DND-41 (cell line): ENCODE measurements around the gene TMEM238L.

ENCODE experiments used
- ATAC-seq: fragments of 200-7000 bp; cut with Tn5 transposase; 3 replicates; pipeline ENCODE4 v1.9.1; 2021; ENCODE audit warnings: low read depth; ENCODE audit not compliant: insufficient read depth
- DNase-seq: peaks from one replicate; pipeline ENCODE4 v3.0.0-alpha.2; 2020
- H2AFZ ChIP-seq: 2 replicates; pipeline ENCODE4 v1.6.0; 2012; ENCODE audit warnings: low read depth, low read length
- H3K27ac ChIP-seq: 2 replicates; pipeline ENCODE4 v1.5.1; 2012; ENCODE audit warnings: low read length, inconsistent platforms
- H3K27me3 ChIP-seq: fragments of 200-600 bp; sonication (generic); 2 replicates; pipeline ENCODE4 v1.6.0; 2012; ENCODE audit warnings: low read length, mild to moderate bottlenecking, inconsistent platforms; ENCODE audit not compliant: insufficient read depth, poor library complexity
- H3K36me3 ChIP-seq: 2 replicates; pipeline ENCODE4 v1.5.1; 2012; ENCODE audit warnings: low read length, inconsistent platforms; ENCODE audit not compliant: insufficient read depth
- H3K4me1 ChIP-seq: 2 replicates; pipeline ENCODE4 v1.5.1; 2012; ENCODE audit warnings: mild to moderate bottlenecking, low read length; ENCODE audit not compliant: insufficient read depth
- H3K4me2 ChIP-seq: 2 replicates; pipeline ENCODE4 v1.6.0; 2012; ENCODE audit warnings: mild to moderate bottlenecking, moderate library complexity, low read length, inconsistent platforms; ENCODE audit not compliant: insufficient read depth
- H3K4me3 ChIP-seq, 2 experiments: fragments of 200-600 bp in 1 of 2; shearing (Covaris generic) in 1 of 2; 2 replicates each; pipeline ENCODE4 v1.5.1; 2012 to 2016; ENCODE audit warnings: inconsistent platforms in 2 of 2, low read length in 2 of 2, mild to moderate bottlenecking in 2 of 2, low read depth in 1 of 2, moderate library complexity in 1 of 2
- H3K79me2 ChIP-seq: 2 replicates; pipeline ENCODE4 v1.6.0; 2012; ENCODE audit warnings: low read length, inconsistent platforms; ENCODE audit not compliant: insufficient read depth
- H3K9ac ChIP-seq: 2 replicates; pipeline ENCODE4 v1.6.0; 2012; ENCODE audit warnings: low read depth, mild to moderate bottlenecking, inconsistent platforms, low read length, moderate library complexity
- H3K9me3 ChIP-seq: 2 replicates; pipeline ENCODE4 v1.5.1; 2012; ENCODE audit warnings: low read length, moderate library complexity, mild to moderate bottlenecking, inconsistent platforms; ENCODE audit not compliant: insufficient read depth, severe bottlenecking
- H4K20me1 ChIP-seq: 2 replicates; pipeline ENCODE4 v1.6.0; 2012; ENCODE audit warnings: low read length; ENCODE audit not compliant: insufficient read depth
- CTCF ChIP-seq: IDR thresholded peaks from 2 replicates; pipeline ENCODE4 v1.5.1; 2012; ENCODE audit warnings: borderline replicate concordance, low read length, moderate library complexity, mild to moderate bottlenecking; ENCODE audit not compliant: poor library complexity, severe bottlenecking; ENCODE audit errors: extremely low read depth
- EZH2 ChIP-seq: IDR thresholded peaks from 3 replicates; pipeline ENCODE4 v1.6.1; 2012; ENCODE audit warnings: borderline replicate concordance, low read depth, mild to moderate bottlenecking, moderate library complexity, low read length, inconsistent platforms; ENCODE audit not compliant: severe bottlenecking

Gene TMEM238L

DNA sequence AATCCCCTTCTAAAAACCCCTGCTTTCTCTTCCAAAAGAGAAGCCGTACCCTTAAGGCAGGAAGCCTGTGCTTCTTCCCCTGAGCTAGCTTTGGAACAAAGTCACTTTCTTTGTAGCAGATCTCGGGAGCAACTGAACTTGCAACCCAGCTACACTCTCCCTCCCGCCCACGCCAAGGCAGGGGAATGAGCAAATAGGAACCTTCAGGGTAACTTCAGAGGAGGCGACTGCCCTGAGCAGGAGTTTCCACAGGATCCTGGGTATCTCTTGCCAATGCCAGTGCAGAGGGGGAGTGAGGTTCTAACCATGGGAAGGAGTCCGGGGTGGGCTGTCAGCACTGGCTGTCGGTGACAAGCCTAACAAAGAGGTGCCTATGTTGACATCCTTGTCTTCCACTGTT lies 39.9 kb upstream of the TMEM238L start:
- Histone ChIP-seq H3K27ac (no peak overlapping the region), H3K27me3 (no peaks in the 10 kb centered on the region), H3K4me3 (no peak overlapping the region), H3K9ac (no peak overlapping the region), H3K4me2 (no peak overlapping the region), H4K20me1 (no peaks in the 10 kb centered on the region), H3K36me3 (no peaks in the 10 kb centered on the region), H3K79me2 (no peaks in the 10 kb centered on the region), H2AFZ (no peak overlapping the region), H3K4me1 (peaks cover 6% of the 10 kb centered on the region), H3K9me3 (no peaks in the 10 kb centered on the region)
- ATAC-seq = no peak
- DNase-seq = no peak
- TF ChIP-seq CTCF = no peak
- TF ChIP-seq EZH2 = no peak

GRCh38 chr17:10842658-10843057 lies 38.8 kb upstream of the TMEM238L start:
- H3K27ac ChIP-seq = no peak overlapping the region
- no peaks in the 10 kb centered on the region for H3K9me3 ChIP-seq
- no peak overlapping the region for H3K4me3 ChIP-seq
- no peak for ATAC-seq
- no peak overlapping the region for H3K4me2 ChIP-seq
- H3K36me3 ChIP-seq = no peaks in the 10 kb centered on the region
- DNase-seq = no peak
- TF ChIP-seq EZH2 (no peak), CTCF (no peak)
- H3K27me3 ChIP-seq = no peaks in the 10 kb centered on the region
- H4K20me1 ChIP-seq = no peaks in the 10 kb centered on the region
- H2AFZ ChIP-seq = no peak overlapping the region
- H3K79me2 ChIP-seq = no peaks in the 10 kb centered on the region
- H3K9ac ChIP-seq = no peak overlapping the region
- H3K4me1 ChIP-seq = peaks cover 6% of the 10 kb centered on the region

DNA sequence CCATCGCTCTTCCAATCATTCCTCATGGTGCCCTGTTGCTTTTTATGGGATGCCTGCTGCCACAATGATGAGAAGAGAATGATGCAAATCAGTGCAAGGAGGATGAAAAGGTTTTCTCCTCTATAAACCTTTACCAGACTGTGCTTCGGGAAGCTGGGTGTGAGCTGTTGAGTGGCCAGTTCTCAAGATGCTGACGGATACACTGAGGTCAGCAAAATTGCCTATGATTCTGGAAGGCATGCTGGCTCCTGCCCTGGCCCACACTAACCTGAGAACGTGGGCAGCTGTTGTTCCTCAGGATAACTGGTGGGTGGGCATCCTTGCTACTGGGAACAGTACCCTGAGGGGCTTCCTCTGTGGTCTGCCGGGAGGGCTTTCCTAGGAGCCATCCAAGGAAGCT lies 34.8 kb upstream of the TMEM238L start:
- Histone ChIP-seq H3K9me3 (no peaks in the 10 kb centered on the region), H3K4me1 (no peaks in the 10 kb centered on the region), H3K79me2 (no peaks in the 10 kb centered on the region), H3K4me3 (no peak overlapping the region), H3K9ac (no peak overlapping the region), H3K27ac (no peak overlapping the region), H3K36me3 (no peaks in the 10 kb centered on the region), H3K27me3 (no peaks in the 10 kb centered on the region), H2AFZ (no peak overlapping the region), H3K4me2 (no peak overlapping the region), H4K20me1 (no peaks in the 10 kb centered on the region)
- ATAC-seq (no peak), DNase-seq (no peak)
- TF ChIP-seq CTCF (no peak), EZH2 (no peak)

- Histone ChIP-seq H4K20me1 (no peaks in the 10 kb centered on the region), H3K4me3 (no peak within 1 kb of the TSS), H3K4me1 (no peaks in the 10 kb centered on the region), H3K79me2 (no peaks in the 10 kb centered on the region), H3K9me3 (no peaks in the 10 kb centered on the region), H3K36me3 (no peaks in the 10 kb centered on the region), H3K27ac (no peak within 1 kb of the TSS), H3K9ac (no peak within 1 kb of the TSS), H3K27me3 (no peaks in the 10 kb centered on the region), H3K4me2 (no peak within 1 kb of the TSS), H2AFZ (no peak within 1 kb of the TSS)
- no peak for DNase-seq
- TF ChIP-seq EZH2 = no peak
- no peak for ATAC-seq
Measured at GRCh38 chr17:10837921-10838320, 34.0 kb upstream of the TMEM238L start, which contains the start of gene PIRT. TSS of gene PIRT (minus strand) at chr17:10838087. CDS start at chr17:10825645, 12,442 bp downstream.
